Right renal pelvis (tissue), 4 donors: Measurements from ENCODE around the gene FXN. TPM values are rescaled to one million over a fixed set of nuclear protein-coding genes. Genes with fewer than 3 reads are reported as not detected.
"Not testable (repeated sequence)": the region's sequence is repeated elsewhere in the genome, so short reads cannot be mapped to it uniquely, and the experiment has no call there.

Experiments used
- DNase-seq, 4 donors: peaks; one replicate each; pipeline ENCODE4 v3.0.0-alpha.2; 2013; ENCODE audit warnings: low read depth in 4 of 4, low spot score in 3 of 4, missing footprints in 1 of 4
- polyA plus RNA-seq, 4 donors: library from polyadenylated mRNA; unstranded; fragments of 120-200 nt; gene quantifications; one replicate each; pipeline ENCODE4 v1.2.1, GENCODE V29; 2013; ENCODE audit not compliant: insufficient read length in 4 of 4

The FXN gene
- polyA plus RNA-seq, 4 donors: 20.1 to 22.4 (median 21.4) TPM

DNA sequence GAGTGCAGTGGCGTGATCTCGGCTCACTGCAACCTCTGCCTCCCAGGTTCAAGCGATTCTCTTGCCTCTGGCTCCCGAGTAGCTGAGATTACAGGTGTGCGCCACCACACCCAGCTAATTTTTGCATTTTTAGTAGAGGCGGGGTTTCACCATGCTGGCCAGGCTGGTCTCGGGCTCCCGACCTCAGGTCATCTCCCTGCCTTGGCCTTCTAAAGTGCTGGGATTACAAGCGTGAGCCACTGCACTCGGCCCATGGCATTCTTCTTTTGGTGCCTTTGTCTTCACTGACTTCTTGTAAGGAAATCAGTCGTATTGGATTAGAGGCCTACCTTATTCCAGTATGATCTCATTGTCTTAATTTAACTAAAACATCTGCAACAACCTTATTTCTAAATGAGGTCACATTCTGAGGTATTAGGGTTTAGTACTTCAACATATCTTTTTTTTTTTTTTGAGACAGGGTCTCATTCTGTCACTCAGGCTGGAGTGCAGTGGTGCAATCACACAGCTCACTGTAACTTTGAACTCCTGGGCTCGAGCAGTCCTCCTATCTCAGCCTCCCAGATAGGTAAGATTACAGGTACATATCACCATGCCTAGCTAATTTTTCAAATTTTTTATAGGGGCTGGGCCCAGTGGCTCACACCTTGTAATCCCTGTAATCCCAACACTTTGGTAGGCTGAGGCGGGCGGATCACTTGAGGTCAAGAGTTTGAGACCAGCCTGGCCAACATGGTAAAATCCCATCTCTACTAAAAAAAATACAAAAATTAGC, 59.0 kb downstream of the FXN start:
- not testable (repeated sequence) for DNase-seq

DNA sequence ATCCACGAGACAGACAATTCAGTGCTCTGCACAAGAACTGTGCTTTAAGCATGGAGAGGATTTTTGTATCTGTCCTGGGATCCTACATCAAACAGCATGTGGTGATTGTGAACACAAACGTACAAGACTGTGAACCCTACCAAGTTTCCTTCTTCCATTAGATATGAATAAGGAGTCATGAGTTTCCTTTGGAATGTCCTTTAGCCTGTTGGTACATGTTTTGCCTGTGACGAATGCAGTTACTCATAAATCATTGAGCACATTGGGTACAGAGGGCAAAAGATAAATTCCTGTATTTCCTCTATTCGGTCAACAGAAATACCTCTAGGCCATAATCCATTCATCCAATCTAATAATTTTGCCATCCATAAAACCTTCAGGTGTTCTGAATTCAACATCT, 61.5 kb downstream of the FXN start:
- DNase-seq: peak in 1 of 4 donors; percentile 44

DNA sequence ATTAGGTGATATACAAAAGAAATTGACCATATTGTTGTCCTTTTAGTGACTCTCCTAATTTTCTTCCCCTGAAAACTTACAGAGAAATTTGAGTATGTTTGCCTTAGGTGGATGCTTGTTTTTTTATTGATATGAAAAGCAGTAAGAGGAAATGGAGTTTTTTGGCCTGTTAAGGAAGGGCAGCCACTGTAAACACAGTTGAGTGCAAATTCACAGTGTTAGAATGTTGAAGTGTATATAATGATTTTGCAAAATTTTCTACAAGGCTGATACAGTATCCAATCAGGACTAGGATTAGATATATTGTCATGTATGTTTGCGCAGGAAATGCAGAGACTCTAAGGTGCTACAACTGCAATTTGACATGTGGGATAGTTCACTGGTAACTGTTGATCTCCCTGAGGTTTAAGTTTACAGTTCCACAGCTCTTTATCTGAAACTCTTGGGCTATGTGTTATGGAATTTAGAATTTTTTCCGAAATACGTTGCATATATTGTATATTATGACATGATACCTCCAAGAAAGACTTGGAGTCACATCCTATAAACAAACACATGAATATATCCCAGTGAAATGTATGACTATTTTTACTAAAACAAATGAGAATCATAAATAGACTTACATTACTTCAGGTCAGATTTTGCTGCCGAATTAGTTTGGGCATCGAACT, 62.5 kb downstream of the FXN start:
- DNase-seq: no peak

- not testable (repeated sequence) for DNase-seq
Observed at GRCh38 chr9:69103348-69103996, 67.9 kb downstream of the FXN start.

DNA sequence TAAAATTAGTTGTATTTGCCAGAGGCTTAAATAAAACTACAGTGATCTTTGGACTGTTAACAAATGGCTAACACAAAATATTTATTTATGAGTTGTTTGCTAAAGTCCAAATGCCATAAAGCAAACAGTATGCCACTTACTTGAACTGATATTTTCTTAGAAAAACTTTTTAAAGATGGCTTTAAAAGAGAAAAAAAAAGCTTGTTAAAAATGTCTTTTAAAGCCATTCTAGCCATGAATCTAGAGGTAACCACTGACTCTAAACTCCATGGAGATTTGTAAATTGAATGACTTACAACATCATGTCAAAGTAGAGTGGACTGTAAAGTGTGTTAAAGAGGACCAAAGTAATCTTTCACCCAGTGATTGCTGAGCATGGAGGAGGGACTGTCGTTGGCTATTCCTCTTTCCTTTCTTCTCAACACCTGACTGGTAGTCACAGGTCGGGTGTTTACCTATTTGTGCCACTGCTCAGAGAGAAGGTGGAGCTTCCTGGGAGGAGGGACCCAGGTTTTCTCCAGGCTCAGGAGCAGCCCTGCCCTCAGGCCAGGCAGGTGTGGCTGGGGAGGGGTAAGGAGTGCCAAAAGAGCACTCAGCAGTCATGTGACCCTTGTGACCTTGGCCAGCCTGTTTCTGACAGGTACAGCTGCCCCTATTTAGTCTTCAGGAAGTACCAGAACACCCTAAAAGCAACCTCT, 69.4 kb downstream of the FXN start:
- DNase-seq: peak in 1 of 4 donors; percentile 22

- no peak for DNase-seq
Observed at GRCh38 chr9:69107771-69108170, 72.2 kb downstream of the FXN start.

DNA sequence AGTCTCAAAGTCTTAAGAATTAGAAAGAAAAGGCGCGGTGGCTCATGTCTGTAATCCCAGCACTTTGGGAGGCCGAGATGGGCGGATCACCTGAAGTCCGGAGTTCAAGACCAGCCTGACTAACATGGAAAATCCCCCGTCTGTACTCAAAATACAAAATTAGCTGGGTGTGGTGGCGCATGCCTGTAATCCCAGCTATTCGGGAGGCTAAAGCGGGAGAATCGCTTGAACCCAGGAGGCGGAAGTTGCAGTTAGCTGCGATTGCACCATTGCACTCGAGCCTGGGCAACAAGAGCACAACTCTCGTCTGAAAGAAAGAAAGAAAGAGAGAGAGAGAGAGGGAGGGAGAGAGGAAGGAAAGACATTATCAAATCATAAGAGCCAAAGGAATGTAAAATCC, 73.2 kb downstream of the FXN start:
- DNase-seq: not testable (repeated sequence)

- no peak for DNase-seq
Observed at GRCh38 chr9:69109152-69109551, 73.6 kb downstream of the FXN start.

DNA sequence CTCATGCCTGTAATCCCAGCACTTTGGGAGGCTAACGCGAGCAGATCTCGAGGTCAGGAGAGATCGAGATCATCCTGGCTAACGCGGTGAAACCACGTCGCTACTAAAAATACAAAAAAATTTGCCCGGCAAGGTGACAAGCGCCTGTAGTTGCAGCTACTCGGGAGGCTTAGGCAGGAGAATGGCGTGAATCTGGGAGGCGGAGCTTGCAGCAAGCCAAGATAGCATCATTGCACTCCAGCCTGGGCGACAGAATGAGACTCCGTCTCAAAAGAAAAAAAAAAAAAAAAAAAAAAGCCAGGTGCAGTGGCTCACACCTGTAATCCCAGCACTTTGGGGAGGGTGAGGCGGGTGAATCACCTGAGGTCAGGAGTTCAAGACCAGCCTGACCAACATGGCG, 77.1 kb downstream of the FXN start:
- not testable (repeated sequence) for DNase-seq

DNA sequence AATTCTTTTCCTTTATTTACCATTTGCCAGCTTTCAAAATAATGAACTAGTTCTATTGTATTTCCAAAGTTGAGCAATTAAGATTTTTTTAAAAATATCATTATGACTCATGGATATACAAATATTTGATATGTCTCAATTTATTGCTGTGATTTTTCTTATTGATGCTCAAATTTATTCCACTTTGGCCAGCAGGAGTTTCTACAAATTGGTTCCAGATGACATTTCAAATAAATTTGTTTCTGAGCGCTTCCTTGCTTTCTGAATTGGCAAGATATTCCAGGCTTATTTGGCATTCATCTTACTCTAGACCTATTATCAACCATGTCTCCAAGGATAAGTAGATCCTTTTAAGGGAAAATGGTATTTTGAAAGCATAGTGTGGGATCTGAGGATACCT, 80.1 kb downstream of the FXN start:
- DNase-seq: no peak

- no peak for DNase-seq
Observed at GRCh38 chr9:69118656-69119055, 83.1 kb downstream of the FXN start.

GRCh38 chr9:69120380-69121154, 85.0 kb downstream of the FXN start:
- DNase-seq: peak in 1 of 4 donors; percentile 69

- peak in 1 of 4 donors; percentile 44 for DNase-seq
Observed at GRCh38 chr9:69121155-69122081, 85.9 kb downstream of the FXN start.

- peak in 1 of 4 donors; percentile 60 for DNase-seq
Observed at GRCh38 chr9:69122082-69122548, 86.6 kb downstream of the FXN start.

- DNase-seq: no peak
Observed at GRCh38 chr9:69122549-69123141, 87.1 kb downstream of the FXN start.

DNA sequence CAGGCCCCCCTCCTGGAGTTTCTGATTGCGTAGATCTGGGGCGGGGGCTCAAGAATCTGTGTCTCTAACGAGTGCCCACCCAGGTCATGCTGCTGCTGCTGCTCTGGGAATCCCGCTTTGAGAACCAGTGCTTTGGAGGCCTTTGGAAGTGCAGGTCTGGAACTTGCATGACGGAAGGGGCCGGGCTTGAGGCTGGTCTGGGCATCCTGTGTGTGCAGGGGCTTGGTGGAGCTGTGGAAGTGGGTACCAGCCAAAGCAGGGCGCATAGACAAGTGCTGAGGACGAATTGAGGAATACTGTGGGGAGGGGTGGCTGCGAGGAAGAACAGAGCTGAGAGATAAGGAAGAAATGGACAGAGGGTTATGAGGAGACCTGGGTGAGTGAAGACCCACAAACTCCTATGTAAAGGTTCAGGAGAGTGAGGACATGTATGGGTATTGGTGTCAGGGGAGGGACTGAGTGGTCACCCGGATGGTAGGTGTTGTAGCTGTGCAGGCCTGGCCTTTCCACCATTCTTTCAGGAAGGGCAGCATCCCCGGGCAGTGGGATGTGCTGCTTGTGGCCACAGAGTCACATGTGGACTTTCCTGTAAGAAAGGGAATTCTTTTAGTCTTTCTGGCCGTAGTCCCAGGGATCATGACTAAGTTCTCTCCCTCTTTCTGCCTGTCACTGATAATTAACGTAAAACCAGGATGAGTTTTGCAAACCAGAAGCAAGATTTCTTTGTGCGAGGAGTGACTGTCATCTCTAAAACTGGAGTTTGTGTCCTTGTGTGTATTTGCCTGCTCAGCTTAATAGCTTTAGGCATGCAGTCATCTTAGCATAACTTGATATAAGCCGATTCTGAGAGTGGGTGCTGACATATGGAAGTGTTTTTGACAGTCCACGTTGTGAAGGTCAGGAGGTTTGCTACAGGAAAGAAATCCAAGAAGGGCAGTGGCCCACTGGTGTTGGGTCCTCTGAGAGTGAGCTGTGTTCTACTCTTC, 95.2 kb downstream of the FXN start:
- DNase-seq: no peak

- DNase-seq: peak in 1 of 4 donors; percentile 43
Observed at GRCh38 chr9:69131682-69132081, 96.1 kb downstream of the FXN start.
